ENCODE results near the gene ITGA11. TPM values are rescaled to one million over a fixed set of nuclear protein-coding genes. Genes with fewer than 3 reads are reported as not detected.

ITGA11 gene
- polyA plus RNA-seq, 1 of the 3 experiments (the other 2 are of a cell fraction): 0.49 TPM

GRCh38 chr15:68261241-68261640, 170.7 kb downstream of the ITGA11 start:
- H3K9me3 ChIP-seq: no peaks in the 10 kb centered on the region
- no peak overlapping the region for H3K4me3 ChIP-seq (ENCODE audit: low read depth in 2 of 2, low read length in 1 of 2)
- no peaks in the 10 kb centered on the region for H3K79me2 ChIP-seq (ENCODE audit: insufficient read depth)
- H2AFZ ChIP-seq (ENCODE audit: low read depth): no peak overlapping the region; the same call in 1 of the 2 replicates
- H4K20me1 ChIP-seq (ENCODE audit: insufficient read depth): no peaks in the 10 kb centered on the region
- DNase-seq: no peak
- no peaks in the 10 kb centered on the region for H3K36me3 ChIP-seq (replicated peaks in 1 of 2; ENCODE audit: control insufficient read depth in 1 of 2, insufficient read depth in 2 of 2, low read length in 1 of 2)
- no peak overlapping the region for H3K27ac ChIP-seq (ENCODE audit: low read depth in 2 of 2, low read length in 1 of 2)
- H3K4me1 ChIP-seq (ENCODE audit: control insufficient read depth in 1 of 2, insufficient read depth in 2 of 2, low read depth in 1 of 2, low read length in 1 of 2): no peaks in the 10 kb centered on the region
- TF ChIP-seq JUND (IDR thresholded peaks at IDR 0.05): no peak
- no peak overlapping the region for H3K4me2 ChIP-seq
- no peak overlapping the region for H3K9ac ChIP-seq
- WGBS (ENCODE audit: low lambda C conversion rate): 87% methylated on average over 3 of the region's 3 CpGs
- POLR2A ChIA-PET: no interaction called here
- CTCF ChIA-PET: no interaction called here
- H3F3A ChIP-seq (replicated peaks; ENCODE audit: insufficient read depth): peaks cover 3% of the 10 kb centered on the region
- H3K9me2 ChIP-seq: no peaks in the 10 kb centered on the region
- no peaks in the 10 kb centered on the region for H3K27me3 ChIP-seq (ENCODE audit: insufficient read depth)

GRCh38 chr15:68259883-68260282, 172.1 kb downstream of the ITGA11 start:
- Histone ChIP-seq H3K27ac (ENCODE audit: low read depth in 2 of 2, low read length in 1 of 2) (no peak overlapping the region), H3K9me2 (no peaks in the 10 kb centered on the region), H3K4me2 (no peak overlapping the region), H3K27me3 (ENCODE audit: insufficient read depth) (no peaks in the 10 kb centered on the region), H2AFZ (ENCODE audit: low read depth) (no peak overlapping the region), H3K4me3 (ENCODE audit: low read depth in 2 of 2, low read length in 1 of 2) (no peak overlapping the region), H3F3A (replicated peaks; ENCODE audit: insufficient read depth) (peaks cover 3% of the 10 kb centered on the region), H3K9ac (no peak overlapping the region), H3K4me1 (ENCODE audit: control insufficient read depth in 1 of 2, insufficient read depth in 2 of 2, low read depth in 1 of 2, low read length in 1 of 2) (no peaks in the 10 kb centered on the region), H3K79me2 (ENCODE audit: insufficient read depth) (no peaks in the 10 kb centered on the region), H4K20me1 (ENCODE audit: insufficient read depth) (no peaks in the 10 kb centered on the region), H3K9me3 (no peaks in the 10 kb centered on the region), H3K36me3 (replicated peaks in 1 of 2; ENCODE audit: control insufficient read depth in 1 of 2, insufficient read depth in 2 of 2, low read length in 1 of 2) (no peaks in the 10 kb centered on the region)
- WGBS (ENCODE audit: low lambda C conversion rate): 88% methylated on average over 2 of the region's 2 CpGs
- DNase-seq: no peak
- ChIA-PET POLR2A (no interaction called here), CTCF (interaction anchor here (0.6 to 2.1 kb wide), 3 partner anchors 22 to 772 kb away, joined by 3 to 5 read pairs (median 3); no protein-coding TSS in a partner anchor)
- TF ChIP-seq CTCF (IDR thresholded peaks at IDR 0.05) (no peak), TAF1 (IDR thresholded peaks at IDR 0.05; ENCODE audit: borderline replicate concordance, low read depth, low read length) (no peak), RXRA (IDR thresholded peaks at IDR 0.05; ENCODE audit: borderline replicate concordance, low read depth) (no peak), CHD2 (IDR thresholded peaks at IDR 0.05; ENCODE audit: low read length, partially characterized antibody) (no peak), RCOR1 (IDR thresholded peaks at IDR 0.05; ENCODE audit: low read length) (no peak), REST (IDR thresholded peaks at IDR 0.05; ENCODE audit: low read depth, low read length) (no peak), USF1 (IDR thresholded peaks at IDR 0.05; ENCODE audit: borderline replicate concordance, low read depth) (no peak), NFIC (IDR thresholded peaks at IDR 0.05; ENCODE audit: borderline replicate concordance) (no peak), FOXM1 (IDR thresholded peaks at IDR 0.05; ENCODE audit: low read depth) (no peak), GATA2 (CRISPR knock-in tag; IDR thresholded peaks at IDR 0.05) (no peak), SIN3A (IDR thresholded peaks at IDR 0.05; ENCODE audit: borderline replicate concordance, low read depth, low read length) (no peak), MAX (IDR thresholded peaks at IDR 0.05; ENCODE audit: low read depth) (no peak), IRF3 (IDR thresholded peaks at IDR 0.05; ENCODE audit: low read depth, low read length) (no peak), MXI1 (IDR thresholded peaks at IDR 0.05; ENCODE audit: low read depth, low read length) (no peak), TEAD4 (IDR thresholded peaks at IDR 0.05; ENCODE audit: borderline replicate concordance, insufficient read depth) (no peak), FOXJ3 (CRISPR knock-in tag; IDR thresholded peaks at IDR 0.05) (no peak), PBX3 (IDR thresholded peaks at IDR 0.05) (no peak), JUND (IDR thresholded peaks at IDR 0.05) (no peak), EP300 (IDR thresholded peaks at IDR 0.05; ENCODE audit: borderline replicate concordance in 1 of 2, low read depth in 1 of 2, low read length in 1 of 2) (no peak)

Data from SK-N-SH (cell line).